Measurements from ENCODE around the gene ANKLE2.

DNA sequence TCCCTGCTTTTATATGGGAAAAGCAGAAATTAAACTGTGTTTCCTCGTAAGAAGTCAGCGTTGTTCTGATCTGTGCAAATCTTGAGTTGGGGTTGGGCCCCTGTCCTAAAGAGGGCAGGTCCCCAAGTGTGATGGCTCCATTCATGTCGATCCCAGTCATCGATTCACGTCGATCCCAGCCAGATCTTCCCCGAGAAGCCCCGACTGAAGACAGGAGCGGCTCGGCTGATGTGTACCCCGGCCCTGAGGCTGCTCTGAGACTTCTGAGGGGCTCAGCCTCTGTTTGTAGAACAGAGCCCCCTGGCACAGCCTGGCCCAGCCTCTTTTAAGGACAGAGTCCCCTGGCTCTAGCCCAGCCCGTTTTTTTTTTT, 41.7 kb downstream of the ANKLE2 start:
- TF ChIP-seq CTCF (IDR thresholded peaks at IDR 0.05 in 8 of 11, conservative IDR thresholded peaks at IDR 0.05 in 3 of 11) (no peak), POLR2A (IDR thresholded peaks at IDR 0.05) (no peak), POLR2AphosphoS5 (IDR thresholded peaks at IDR 0.05) (no peak)

Measured in spleen (tissue), 7 donors.